HepG2 (cell line): ENCODE measurements around the gene ST3GAL2. TPM values are rescaled to one million over a fixed set of nuclear protein-coding genes. Genes with fewer than 3 reads are reported as not detected.
A peak's percentile ranks its signal among the peaks of the same experiment; 100 is the strongest.

Source experiments
- ATF1 ChIP-seq: IDR thresholded peaks from 2 replicates; pipeline ENCODE4 v1.6.1; 2016; ENCODE audit warnings: mild to moderate bottlenecking, control low read depth
- CENPX ChIP-seq: sonication (generic); formaldehyde crosslinking; IDR thresholded peaks from 2 replicates; pipeline ENCODE4 v1.9.0; 2021; ENCODE audit warnings: mild to moderate bottlenecking, missing genetic modification reagents, moderate library complexity
- DPF2 ChIP-seq: sonication (generic); formaldehyde crosslinking; IDR thresholded peaks from 2 replicates; pipeline ENCODE4 v1.4.0; 2020; ENCODE audit warnings: mild to moderate bottlenecking, low read depth, missing genetic modification reagents, borderline replicate concordance
- FOSL2 ChIP-seq: sonication (generic); formaldehyde crosslinking; IDR thresholded peaks from 2 replicates; pipeline ENCODE4 v1.4.0; 2020; ENCODE audit warnings: missing genetic modification reagents
- FOXM1 ChIP-seq: sonication (generic); formaldehyde crosslinking; IDR thresholded peaks from 2 replicates; pipeline ENCODE4 v1.5.0; 2020; ENCODE audit warnings: missing genetic modification reagents
- HDAC6 ChIP-seq: fragments of 200-600 bp; sonication (generic); IDR thresholded peaks from 2 replicates; pipeline ENCODE4 v1.7.0; 2017; ENCODE audit warnings: mild to moderate bottlenecking, antibody characterized with exemption, low read length, low read depth
- HMG20B ChIP-seq: conservative IDR thresholded peaks from 2 replicates; pipeline ENCODE4 v1.6.1; 2016; ENCODE audit warnings: missing genetic modification reagents, missing compliant biosample characterization
- HNF4G ChIP-seq, 2 experiments: sonication (generic) in 1 of 2; formaldehyde crosslinking in 1 of 2; IDR thresholded peaks; 2 replicates each; pipeline versions ENCODE4 v1.4.0 to v1.6.1; 2011 to 2020; ENCODE audit warnings: borderline replicate concordance in 2 of 2, low read depth in 2 of 2, mild to moderate bottlenecking in 2 of 2, low read length in 1 of 2, missing genetic modification reagents in 1 of 2, moderate library complexity in 1 of 2
- KLF12 ChIP-seq: sonication (generic); formaldehyde crosslinking; IDR thresholded peaks from 2 replicates; pipeline ENCODE4 v1.4.0; 2020; ENCODE audit warnings: missing genetic modification reagents, borderline replicate concordance
- KLF15 ChIP-seq: sonication (generic); formaldehyde crosslinking; IDR thresholded peaks from 2 replicates; pipeline ENCODE4 v1.8.1; 2023; ENCODE audit warnings: borderline replicate concordance, mild to moderate bottlenecking, inconsistent platforms, missing genetic modification reagents, mixed read lengths
- RFX3 ChIP-seq: IDR thresholded peaks from 2 replicates; pipeline ENCODE4 v1.6.1; 2016; ENCODE audit warnings: missing biosample characterization, missing genetic modification reagents
- STAT5B ChIP-seq: sonication (generic); formaldehyde crosslinking; IDR thresholded peaks from 2 replicates; pipeline ENCODE4 v1.4.0; 2020; ENCODE audit warnings: missing genetic modification reagents
- STAT6 ChIP-seq: sonication (generic); formaldehyde crosslinking; IDR thresholded peaks from 2 replicates; pipeline ENCODE4 v1.4.0; 2020; ENCODE audit warnings: missing genetic modification reagents, mild to moderate bottlenecking, borderline replicate concordance
- ZKSCAN5 ChIP-seq: sonication (generic); formaldehyde crosslinking; IDR thresholded peaks from 2 replicates; pipeline ENCODE4 v1.5.1; 2020; ENCODE audit warnings: mild to moderate bottlenecking, missing genetic modification reagents
- ZNF564 ChIP-seq: sonication (generic); formaldehyde crosslinking; IDR thresholded peaks from 2 replicates; pipeline ENCODE4 v1.8.1; 2023; ENCODE audit warnings: mild to moderate bottlenecking, missing genetic modification reagents
- ZNF644 ChIP-seq: IDR thresholded peaks from 2 replicates; pipeline ENCODE4 v1.6.1; 2016; ENCODE audit warnings: low read depth
- ZNF670 ChIP-seq: sonication (generic); formaldehyde crosslinking; IDR thresholded peaks from 2 replicates; pipeline ENCODE4 v1.8.0; 2022; ENCODE audit warnings: mild to moderate bottlenecking, missing genetic modification reagents, borderline replicate concordance
- ZNF724P ChIP-seq: sonication (generic); formaldehyde crosslinking; IDR thresholded peaks from 2 replicates; pipeline ENCODE4 v1.8.0; 2022; ENCODE audit warnings: missing genetic modification reagents, borderline replicate concordance
- ZNF761 ChIP-seq: sonication (generic); formaldehyde crosslinking; conservative IDR thresholded peaks from 2 replicates; pipeline ENCODE4 v1.4.0; 2020; ENCODE audit warnings: mild to moderate bottlenecking, missing genetic modification reagents
- ZNF780A ChIP-seq: sonication (generic); formaldehyde crosslinking; IDR thresholded peaks from 2 replicates; pipeline ENCODE4 v1.8.0; 2022; ENCODE audit warnings: mild to moderate bottlenecking, missing genetic modification reagents, moderate library complexity
- ZNF800 ChIP-seq: sonication (generic); formaldehyde crosslinking; IDR thresholded peaks from 2 replicates; pipeline ENCODE4 v1.4.0; 2020; ENCODE audit warnings: missing genetic modification reagents
- ZNF879 ChIP-seq: sonication (generic); formaldehyde crosslinking; IDR thresholded peaks from 2 replicates; pipeline ENCODE4 v1.8.1; 2023; ENCODE audit warnings: missing genetic modification reagents
- polyA plus RNA-seq, 8 experiments: library from polyadenylated mRNA; depleted of rRNA in 3 of 8; stranded (reverse) in 7 of 8; unstranded in 1 of 8; fragments of >200 nt; fragmentation: Illumina TruSeq in 4 of 8; extraction: Trizol in 4 of 8; gene quantifications; 2 replicates each; pipeline versions ENCODE4 v1.2.1 to v1.2.3, GENCODE V29; 2011 to 2016; ENCODE audit warnings: low read depth in 4 of 8, missing spikeins in 1 of 8, mixed read lengths in 1 of 8; ENCODE audit not compliant: insufficient read depth in 1 of 8
- total RNA-seq, 5 experiments: library from RNA; depleted of rRNA; stranded (reverse); fragments of >200 nt; fragmentation: Illumina TruSeq; extraction: Trizol; gene quantifications; 2 replicates each; pipeline ENCODE4 v1.2.3, GENCODE V29; 2016; ENCODE audit warnings: low read depth in 1 of 5
- TF ChIP-seq, protein P1 (sequence below): sonication (generic); formaldehyde crosslinking; IDR thresholded peaks from 2 replicates; pipeline ENCODE4 v1.5.0; 2020; ENCODE audit warnings: missing genetic modification reagents, mild to moderate bottlenecking, borderline replicate concordance
- TF ChIP-seq, protein P2 (sequence below): fragments of 450-650 bp; IDR thresholded peaks from 2 replicates; pipeline ENCODE4 v1.6.1; 2017

ST3GAL2 gene
- total and polyA plus RNA-seq, 2 of the 13 experiments (the other 11 are each of a cell fraction or from before 2014, with no cell fraction given), result 16.3 to 24.9 TPM

- TF ChIP-seq ZNF564 (CRISPR knock-in tag) (peak; percentile 54; the same call in 1 of the 2 replicates), ZNF780A (CRISPR knock-in tag) (no peak), HDAC6 (no peak), HMG20B (CRISPR knock-in tag) (peak; percentile 76; the same call in 1 of the 2 replicates), RFX3 (CRISPR knock-in tag) (no peak), CENPX (CRISPR knock-in tag) (no peak), ZNF879 (CRISPR knock-in tag) (no peak), ZNF670 (peak; percentile 93), FOSL2 (CRISPR knock-in tag) (peak; percentile 70; the same call in 1 of the 2 replicates), HNF4G (IDR thresholded peaks at IDR 0.05; ENCODE audit: borderline replicate concordance, low read depth, low read length) (peak; percentile 100), HNF4G (CRISPR knock-in tag; IDR thresholded peaks at IDR 0.05; ENCODE audit: borderline replicate concordance, low read depth) (peak; percentile 97), ZKSCAN5 (CRISPR knock-in tag) (peak; percentile 97), ATF1 (CRISPR knock-in tag) (no peak), KLF12 (CRISPR knock-in tag) (peak; percentile 77), ZNF724P (CRISPR knock-in tag) (peak; percentile 88), FOXM1 (CRISPR knock-in tag) (no peak), STAT5B (no peak), ZNF800 (CRISPR knock-in tag) (no peak; the same call in 1 of the 2 replicates), ZNF761 (CRISPR knock-in tag) (peak; percentile 98), STAT6 (CRISPR knock-in tag) (peak; percentile 94; the same call in 1 of the 2 replicates), ZNF644 (peak; percentile 13; the same call in 1 of the 2 replicates), DPF2 (CRISPR knock-in tag) (peak; percentile 86), KLF15 (CRISPR knock-in tag) (peak; percentile 53; the same call in 1 of the 2 replicates)
- TF ChIP-seq, protein P1, sequence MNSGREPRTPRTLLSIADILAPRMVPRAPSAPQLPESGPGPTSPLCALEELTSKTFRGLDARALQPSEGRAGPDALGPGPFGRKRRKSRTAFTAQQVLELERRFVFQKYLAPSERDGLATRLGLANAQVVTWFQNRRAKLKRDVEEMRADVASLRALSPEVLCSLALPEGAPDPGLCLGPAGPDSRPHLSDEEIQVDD (CRISPR knock-in tag), result no peak
- TF ChIP-seq, protein P2, sequence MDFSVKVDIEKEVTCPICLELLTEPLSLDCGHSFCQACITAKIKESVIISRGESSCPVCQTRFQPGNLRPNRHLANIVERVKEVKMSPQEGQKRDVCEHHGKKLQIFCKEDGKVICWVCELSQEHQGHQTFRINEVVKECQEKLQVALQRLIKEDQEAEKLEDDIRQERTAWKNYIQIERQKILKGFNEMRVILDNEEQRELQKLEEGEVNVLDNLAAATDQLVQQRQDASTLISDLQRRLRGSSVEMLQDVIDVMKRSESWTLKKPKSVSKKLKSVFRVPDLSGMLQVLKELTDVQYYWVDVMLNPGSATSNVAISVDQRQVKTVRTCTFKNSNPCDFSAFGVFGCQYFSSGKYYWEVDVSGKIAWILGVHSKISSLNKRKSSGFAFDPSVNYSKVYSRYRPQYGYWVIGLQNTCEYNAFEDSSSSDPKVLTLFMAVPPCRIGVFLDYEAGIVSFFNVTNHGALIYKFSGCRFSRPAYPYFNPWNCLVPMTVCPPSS, result no peak
Measured at GRCh38 chr16:70428178-70428998, 10.5 kb downstream of the ST3GAL2 start (continued).
